ENCODE results near the gene HLCS.

GRCh38 chr21:36999131-36999898 lies 32.8 kb upstream of the HLCS start:
- TF ChIP-seq, protein P1, sequence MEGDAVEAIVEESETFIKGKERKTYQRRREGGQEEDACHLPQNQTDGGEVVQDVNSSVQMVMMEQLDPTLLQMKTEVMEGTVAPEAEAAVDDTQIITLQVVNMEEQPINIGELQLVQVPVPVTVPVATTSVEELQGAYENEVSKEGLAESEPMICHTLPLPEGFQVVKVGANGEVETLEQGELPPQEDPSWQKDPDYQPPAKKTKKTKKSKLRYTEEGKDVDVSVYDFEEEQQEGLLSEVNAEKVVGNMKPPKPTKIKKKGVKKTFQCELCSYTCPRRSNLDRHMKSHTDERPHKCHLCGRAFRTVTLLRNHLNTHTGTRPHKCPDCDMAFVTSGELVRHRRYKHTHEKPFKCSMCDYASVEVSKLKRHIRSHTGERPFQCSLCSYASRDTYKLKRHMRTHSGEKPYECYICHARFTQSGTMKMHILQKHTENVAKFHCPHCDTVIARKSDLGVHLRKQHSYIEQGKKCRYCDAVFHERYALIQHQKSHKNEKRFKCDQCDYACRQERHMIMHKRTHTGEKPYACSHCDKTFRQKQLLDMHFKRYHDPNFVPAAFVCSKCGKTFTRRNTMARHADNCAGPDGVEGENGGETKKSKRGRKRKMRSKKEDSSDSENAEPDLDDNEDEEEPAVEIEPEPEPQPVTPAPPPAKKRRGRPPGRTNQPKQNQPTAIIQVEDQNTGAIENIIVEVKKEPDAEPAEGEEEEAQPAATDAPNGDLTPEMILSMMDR (conservative IDR thresholded peaks at IDR 0.05; ENCODE audit: low read depth, low read length): no peak
- TF ChIP-seq POLR2A (IDR thresholded peaks at IDR 0.05; ENCODE audit: low read depth, low read length) (no peak), MXI1 (IDR thresholded peaks at IDR 0.05; ENCODE audit: borderline replicate concordance, low read depth, low read length) (no peak), USF2 (IDR thresholded peaks at IDR 0.05; ENCODE audit: low read depth, low read length) (no peak), SMC3 (IDR thresholded peaks at IDR 0.05; ENCODE audit: low read depth, low read length) (no peak), MAFK (IDR thresholded peaks at IDR 0.05; ENCODE audit: low read depth, low read length) (no peak), RCOR1 (IDR thresholded peaks at IDR 0.05; ENCODE audit: insufficient replicate concordance, low read length) (no peak), CEBPB (IDR thresholded peaks at IDR 0.05; ENCODE audit: low read depth, low read length) (no peak), RAD21 (IDR thresholded peaks at IDR 0.05; ENCODE audit: low read length) (no peak), MAZ (IDR thresholded peaks at IDR 0.05; ENCODE audit: borderline replicate concordance, low read depth, low read length) (no peak)
- TF ChIP-seq, protein P2, sequence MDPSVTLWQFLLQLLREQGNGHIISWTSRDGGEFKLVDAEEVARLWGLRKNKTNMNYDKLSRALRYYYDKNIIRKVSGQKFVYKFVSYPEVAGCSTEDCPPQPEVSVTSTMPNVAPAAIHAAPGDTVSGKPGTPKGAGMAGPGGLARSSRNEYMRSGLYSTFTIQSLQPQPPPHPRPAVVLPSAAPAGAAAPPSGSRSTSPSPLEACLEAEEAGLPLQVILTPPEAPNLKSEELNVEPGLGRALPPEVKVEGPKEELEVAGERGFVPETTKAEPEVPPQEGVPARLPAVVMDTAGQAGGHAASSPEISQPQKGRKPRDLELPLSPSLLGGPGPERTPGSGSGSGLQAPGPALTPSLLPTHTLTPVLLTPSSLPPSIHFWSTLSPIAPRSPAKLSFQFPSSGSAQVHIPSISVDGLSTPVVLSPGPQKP (IDR thresholded peaks at IDR 0.05; ENCODE audit: borderline replicate concordance, low read depth, low read length): no peak

All from IMR-90 (cell line).